ENCODE results near the gene SRCAP.

SRCAP gene

GRCh38 chr16:30780549-30780948, 81.6 kb downstream of the SRCAP start:
- ChIA-PET CTCF (no interaction called here), POLR2A (interaction anchor here (0.7 to 22.0 kb wide), 4 partner anchors 10 to 29 kb away, joined by 3 to 599 read pairs (median 10); no protein-coding TSS in a partner anchor)
- DNase-seq (ENCODE audit: extremely low spot score): no peak
- no peak for TF ChIP-seq FOXA1 (IDR thresholded peaks at IDR 0.05)
- TF ChIP-seq HDGF (IDR thresholded peaks at IDR 0.05; ENCODE audit: borderline replicate concordance): no peak
- TF ChIP-seq ARNT (IDR thresholded peaks at IDR 0.05): no peak

DNA sequence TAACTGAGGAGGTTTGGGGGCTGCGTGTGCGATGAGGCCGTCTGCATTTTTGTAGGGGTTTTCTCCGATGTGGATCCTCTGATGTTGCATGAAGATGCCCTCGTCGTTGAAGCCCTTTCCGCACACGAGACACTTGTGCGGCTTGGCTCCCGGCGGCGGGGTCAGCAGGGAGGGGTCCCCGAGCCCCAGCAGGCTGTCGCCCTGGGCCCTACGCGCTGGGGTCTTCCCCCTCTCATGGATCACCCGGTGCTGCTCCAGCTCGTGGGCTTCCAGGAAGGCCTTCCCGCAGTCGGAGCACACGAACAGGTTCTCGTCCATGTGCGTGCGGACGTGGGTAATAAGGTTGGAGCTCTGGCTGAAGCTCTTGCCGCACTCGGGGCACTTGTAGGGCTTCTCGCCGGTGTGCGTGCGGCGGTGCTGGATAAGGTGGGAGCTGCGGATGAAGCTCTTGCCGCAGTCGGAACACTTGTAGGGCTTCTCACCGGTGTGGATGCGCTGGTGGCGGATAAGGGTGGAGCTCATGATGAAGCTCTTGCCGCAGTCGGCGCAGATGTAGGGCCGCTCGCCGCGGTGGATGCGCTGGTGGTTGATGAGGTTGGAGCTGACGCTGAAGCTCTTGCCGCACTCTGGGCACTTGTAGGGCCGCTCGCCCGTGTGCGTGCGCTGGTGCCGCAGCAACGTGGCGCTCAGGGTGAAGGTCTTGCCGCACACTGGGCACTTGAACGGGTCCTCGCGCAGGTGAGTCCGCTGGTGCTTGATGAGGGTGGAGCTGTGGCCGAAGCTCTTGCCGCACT, 83.7 kb downstream of the SRCAP start:
- TF ChIP-seq ELF4 (IDR thresholded peaks at IDR 0.05) (no peak), TARDBP (IDR thresholded peaks at IDR 0.05) (no peak), ZNF384 (IDR thresholded peaks at IDR 0.05) (no peak), ARNT (IDR thresholded peaks at IDR 0.05) (no peak), CTBP1 (IDR thresholded peaks at IDR 0.05; ENCODE audit: borderline replicate concordance) (no peak), SP1 (IDR thresholded peaks at IDR 0.05) (no peak), BHLHE40 (IDR thresholded peaks at IDR 0.05; ENCODE audit: borderline replicate concordance) (no peak), FOXM1 (IDR thresholded peaks at IDR 0.05; ENCODE audit: borderline replicate concordance) (no peak), HDGF (IDR thresholded peaks at IDR 0.05; ENCODE audit: borderline replicate concordance) (no peak), SUZ12 (IDR thresholded peaks at IDR 0.05) (no peak), NFRKB (IDR thresholded peaks at IDR 0.05) (no peak), FOXK2 (IDR thresholded peaks at IDR 0.05) (no peak)
- TF ChIP-seq, protein P1, sequence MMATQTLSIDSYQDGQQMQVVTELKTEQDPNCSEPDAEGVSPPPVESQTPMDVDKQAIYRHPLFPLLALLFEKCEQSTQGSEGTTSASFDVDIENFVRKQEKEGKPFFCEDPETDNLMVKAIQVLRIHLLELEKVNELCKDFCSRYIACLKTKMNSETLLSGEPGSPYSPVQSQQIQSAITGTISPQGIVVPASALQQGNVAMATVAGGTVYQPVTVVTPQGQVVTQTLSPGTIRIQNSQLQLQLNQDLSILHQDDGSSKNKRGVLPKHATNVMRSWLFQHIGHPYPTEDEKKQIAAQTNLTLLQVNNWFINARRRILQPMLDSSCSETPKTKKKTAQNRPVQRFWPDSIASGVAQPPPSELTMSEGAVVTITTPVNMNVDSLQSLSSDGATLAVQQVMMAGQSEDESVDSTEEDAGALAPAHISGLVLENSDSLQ (IDR thresholded peaks at IDR 0.05): no peak
- ChIA-PET POLR2A (interaction anchor here (0.7 to 22.0 kb wide), 9 partner anchors 8 to 114 kb away, joined by 3 to 599 read pairs (median 3); partner anchors contain the start of genes CTF1 and PHKG2), CTCF (interaction anchor here (0.8 to 1.2 kb wide), 3 partner anchors 25 to 119 kb away, joined by 3 to 4 read pairs (median 3); no protein-coding TSS in a partner anchor)
- DNase-seq (ENCODE audit: extremely low spot score): no peak

DNA sequence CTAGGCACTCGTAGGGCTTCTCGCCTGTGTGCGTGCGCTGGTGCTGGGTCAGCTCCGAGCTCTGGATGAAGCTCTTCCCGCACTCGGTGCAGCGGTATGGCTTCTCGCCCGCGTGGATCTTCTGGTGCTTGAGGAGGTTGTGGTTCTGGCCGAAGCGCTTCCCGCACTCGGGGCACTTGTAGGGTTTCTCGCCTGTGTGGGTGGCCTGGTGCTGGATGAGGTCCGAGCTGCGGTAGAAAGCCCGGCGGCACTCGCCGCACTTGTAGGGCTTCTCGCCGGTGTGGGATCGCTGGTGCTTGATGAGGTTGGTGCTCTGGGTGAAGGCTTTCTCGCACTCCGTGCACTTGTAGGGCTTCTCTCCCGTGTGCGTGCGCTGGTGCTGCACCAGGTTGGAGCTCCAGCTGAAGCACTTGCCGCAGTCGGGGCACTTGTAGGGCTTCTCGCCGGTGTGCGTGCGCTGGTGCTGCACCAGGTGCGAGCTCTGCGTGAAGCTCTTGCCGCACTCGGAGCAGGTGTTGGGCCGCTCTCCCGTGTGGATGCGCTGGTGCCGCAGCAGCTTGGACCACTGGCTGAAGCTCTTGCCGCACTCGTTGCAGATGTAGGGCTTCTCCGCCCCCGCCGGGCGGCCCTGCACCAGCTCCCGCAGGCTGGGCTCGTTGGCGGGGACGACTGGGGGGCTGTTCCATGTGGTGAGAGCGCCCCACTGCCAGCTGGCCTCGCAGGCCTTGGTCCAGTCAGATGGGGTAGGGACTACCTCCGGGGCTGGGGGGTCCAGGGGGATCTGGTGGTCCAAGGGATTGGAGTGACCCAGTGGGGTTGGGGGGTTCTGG, 84.5 kb downstream of the SRCAP start:
- TF ChIP-seq ARNT (IDR thresholded peaks at IDR 0.05) (no peak), L3MBTL2 (conservative IDR thresholded peaks at IDR 0.05) (no peak), TARDBP (IDR thresholded peaks at IDR 0.05) (no peak), SP1 (IDR thresholded peaks at IDR 0.05) (no peak), ELF4 (IDR thresholded peaks at IDR 0.05) (no peak), HDGF (IDR thresholded peaks at IDR 0.05; ENCODE audit: borderline replicate concordance) (no peak), FOXM1 (IDR thresholded peaks at IDR 0.05; ENCODE audit: borderline replicate concordance) (no peak), BHLHE40 (IDR thresholded peaks at IDR 0.05; ENCODE audit: borderline replicate concordance) (no peak), SUZ12 (IDR thresholded peaks at IDR 0.05) (no peak)
- TF ChIP-seq, protein P1 (IDR thresholded peaks at IDR 0.05): no peak
- POLR2A ChIA-PET: interaction anchor here (0.8 to 22.0 kb wide), 6 partner anchors 8 to 113 kb away, joined by 3 to 599 read pairs (median 4); partner anchors contain the start of genes CTF1 and PHKG2
- CTCF ChIA-PET: no interaction called here
- no peak for DNase-seq (ENCODE audit: extremely low spot score)

DNA sequence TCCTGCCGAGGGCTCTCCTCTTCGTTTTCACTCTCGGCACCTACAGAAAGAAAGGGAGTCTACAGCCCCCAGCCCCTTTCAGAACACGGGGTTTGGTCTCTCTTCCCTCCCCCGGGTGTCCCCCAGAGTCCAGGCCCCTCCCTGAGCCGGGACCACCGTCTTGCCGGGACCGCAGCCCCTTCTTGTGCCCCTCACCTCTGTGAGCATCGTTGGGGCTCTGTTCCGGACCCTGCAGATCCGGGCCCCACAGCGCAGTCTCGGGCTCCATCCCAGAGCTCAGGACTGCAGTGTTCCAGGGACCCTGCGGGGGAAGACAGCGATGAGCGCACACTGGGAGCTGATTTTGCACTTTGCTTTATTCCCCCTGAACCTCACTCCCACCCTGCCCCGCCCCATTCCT, 85.2 kb downstream of the SRCAP start:
- ChIA-PET CTCF (no interaction called here), POLR2A (interaction anchor here (0.8 to 22.0 kb wide), 5 partner anchors 9 to 61 kb away, joined by 3 to 599 read pairs (median 5); partner anchors contain the start of gene PHKG2)
- TF ChIP-seq L3MBTL2 (conservative IDR thresholded peaks at IDR 0.05) (no peak), ARNT (IDR thresholded peaks at IDR 0.05) (no peak), CTBP1 (IDR thresholded peaks at IDR 0.05; ENCODE audit: borderline replicate concordance) (no peak), BHLHE40 (IDR thresholded peaks at IDR 0.05; ENCODE audit: borderline replicate concordance) (no peak), HDGF (IDR thresholded peaks at IDR 0.05; ENCODE audit: borderline replicate concordance) (no peak), SP1 (IDR thresholded peaks at IDR 0.05) (no peak), NFRKB (IDR thresholded peaks at IDR 0.05) (no peak), LEF1 (IDR thresholded peaks at IDR 0.05; ENCODE audit: borderline replicate concordance) (no peak), ZNF384 (IDR thresholded peaks at IDR 0.05) (no peak), FOXM1 (IDR thresholded peaks at IDR 0.05; ENCODE audit: borderline replicate concordance) (no peak), FOXA1 (IDR thresholded peaks at IDR 0.05) (no peak), ELF4 (IDR thresholded peaks at IDR 0.05) (no peak), SUZ12 (IDR thresholded peaks at IDR 0.05) (no peak), FOXK2 (IDR thresholded peaks at IDR 0.05) (no peak), TARDBP (IDR thresholded peaks at IDR 0.05) (no peak)
- TF ChIP-seq, protein P1 (IDR thresholded peaks at IDR 0.05): no peak
- DNase-seq (ENCODE audit: extremely low spot score): no peak
